Caki2 (cell line): ENCODE measurements around the gene ARL4A. TPM values are rescaled to one million over a fixed set of nuclear protein-coding genes. Genes with fewer than 3 reads are reported as not detected.
A peak's percentile ranks its signal among the peaks of the same experiment; 100 is the strongest.

Experiments
- DNase-seq: peaks from one replicate; pipeline ENCODE4 v3.0.0-alpha.2; 2015; ENCODE audit warnings: low read depth
- in situ Hi-C: cut with HindIII; loops from 2 replicates; pipeline ENCODE4 v1.10.0; 2016; ENCODE audit warnings: low sequenced_read_pairs, low pct_unique_long_range_greater_than_20kb, mixed read lengths
- total RNA-seq: library from RNA; depleted of rRNA; stranded (reverse); fragments of >200 nt; shearing (Covaris generic); gene quantifications from 2 replicates; pipeline ENCODE4 v1.2.3, GENCODE V29; 2014; ENCODE audit warnings: low replicate concordance; rRNA removed

The ARL4A gene
- total RNA-seq, 1 experiment from 2014 or later: 45.1 TPM

DNA sequence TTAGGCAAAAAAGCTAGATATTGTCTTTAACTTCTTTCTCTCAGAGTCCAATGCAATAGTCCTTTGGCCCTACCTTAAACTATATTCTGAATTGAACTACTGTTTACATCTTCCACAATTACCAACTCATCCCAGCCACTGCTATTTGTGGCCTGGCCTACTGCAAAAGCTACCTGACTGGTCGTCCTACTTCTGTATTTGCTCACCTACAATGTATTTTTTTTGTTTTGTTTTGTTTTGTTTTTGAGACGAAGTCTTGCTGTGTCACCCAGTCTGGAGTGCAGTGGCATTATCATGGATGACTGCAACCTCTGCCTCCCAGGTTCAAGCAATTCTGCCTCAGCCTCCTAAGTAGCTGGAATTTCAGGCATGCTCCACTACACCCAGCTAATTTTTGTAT is 51.2 kb downstream of the ARL4A start:
- in situ Hi-C loops: no loop called here
- peak; percentile 25 for DNase-seq

Other genes starting within 250 kb of the ARL4A start
- 12.6 and 18.8 TPM in 2 replicates for gene SCIN, start 116.9 kb upstream of the ARL4A start, total RNA-seq